ENCODE data around the gene CCSAP.
"Not testable (repeated sequence)": the region's sequence is repeated elsewhere in the genome, so short reads cannot be mapped to it uniquely, and the experiment has no call there.

The CCSAP gene

GRCh38 chr1:229364207-229365065 lies 21.6 kb upstream of the CCSAP start:
- DNase-seq, result no peak

GRCh38 chr1:229363723-229364122 lies 20.9 kb upstream of the CCSAP start:
- DNase-seq, result no peak

- no peak for DNase-seq
These were observed 17.6 kb upstream of the CCSAP start for GRCh38 chr1:229360420-229360819.

- no peak for DNase-seq
These were observed 12.8 kb upstream of the CCSAP start for GRCh38 chr1:229355661-229356060.

GRCh38 chr1:229354226-229354625 lies 11.4 kb upstream of the CCSAP start:
- DNase-seq, result no peak

- DNase-seq, result no peak
These were observed 10.1 kb upstream of the CCSAP start for GRCh38 chr1:229352975-229353374.

GRCh38 chr1:229349463-229350385 lies 6.9 kb upstream of the CCSAP start:
- DNase-seq, result no peak

GRCh38 chr1:229347528-229347927 lies 4.7 kb upstream of the CCSAP start:
- DNase-seq, result no peak

- DNase-seq, result no peak
These were observed 2.3 kb upstream of the CCSAP start for GRCh38 chr1:229344937-229345684.

GRCh38 chr1:229344139-229344538 lies 1.3 kb upstream of the CCSAP start:
- no peak for DNase-seq

- peak in 1 of 2 experiments; percentile 66 for DNase-seq
These were observed 832 bp downstream of the CCSAP start for GRCh38 chr1:229341774-229342655.

- peak in 1 of 2 experiments; percentile 19 for DNase-seq
These were observed 2.4 kb downstream of the CCSAP start for GRCh38 chr1:229340496-229340895.

- DNase-seq, result no peak
These were observed 3.3 kb downstream of the CCSAP start for GRCh38 chr1:229339520-229339919.

- DNase-seq, result no peak
These were observed 3.8 kb downstream of the CCSAP start for GRCh38 chr1:229339086-229339485.

GRCh38 chr1:229336345-229336744 lies 6.5 kb downstream of the CCSAP start:
- peak; percentile 5 to 72 for DNase-seq

- DNase-seq, result no peak
These were observed 8.1 kb downstream of the CCSAP start for GRCh38 chr1:229334716-229335115.

GRCh38 chr1:229334269-229334668 lies 8.6 kb downstream of the CCSAP start:
- no peak for DNase-seq

GRCh38 chr1:229328598-229329362 lies 14.1 kb downstream of the CCSAP start:
- DNase-seq, result no peak

GRCh38 chr1:229327765-229328164 lies 15.1 kb downstream of the CCSAP start:
- DNase-seq, result not testable (repeated sequence)

- DNase-seq, result no peak
These were observed 16.2 kb downstream of the CCSAP start for GRCh38 chr1:229326601-229327000.

- peak in 1 of 2 experiments; percentile 5 for DNase-seq
These were observed 16.9 kb downstream of the CCSAP start for GRCh38 chr1:229325853-229326487.

All from NCI-H524 (cell line).